HG02884 (cell line): ENCODE results near the gene COL4A2.

Source experiments
- ATAC-seq: cut with Tn5 transposase; IDR thresholded peaks from one replicate; pipeline ENCODE4 v1.9.1; 2021; ENCODE audit warnings: mild to moderate bottlenecking, moderate library complexity; ENCODE audit not compliant: unreplicated experiment

COL4A2 gene

GRCh38 chr13:110431425-110432294 lies 124.6 kb downstream of the COL4A2 start:
- no peak for ATAC-seq

- ATAC-seq = no peak
These were observed 125.4 kb downstream of the COL4A2 start for GRCh38 chr13:110432522-110432921.

- ATAC-seq = no peak
These were observed 125.9 kb downstream of the COL4A2 start for GRCh38 chr13:110433014-110433413.

DNA sequence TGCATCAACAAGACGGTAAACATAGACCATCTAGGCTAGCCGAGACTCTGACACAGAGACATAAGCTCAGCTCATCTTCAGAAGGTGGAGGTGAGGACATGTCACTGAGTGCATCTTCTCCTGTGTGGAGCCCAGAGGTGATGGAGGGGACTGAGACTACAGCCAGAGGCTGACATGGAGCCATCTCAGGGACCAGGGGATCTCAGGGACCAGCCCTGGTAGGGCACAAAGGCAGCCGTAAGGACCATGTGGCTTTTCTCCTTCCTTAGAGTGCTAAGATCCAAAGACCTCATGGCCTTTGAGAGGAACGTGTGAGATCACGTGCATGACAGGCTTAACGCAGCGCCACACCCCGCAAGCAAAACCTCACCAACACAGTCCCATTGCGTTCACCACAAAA lies 127.5 kb downstream of the COL4A2 start:
- no peak for ATAC-seq

GRCh38 chr13:110435331-110435730 lies 128.2 kb downstream of the COL4A2 start:
- ATAC-seq = no peak

GRCh38 chr13:110436276-110436675 lies 129.2 kb downstream of the COL4A2 start:
- no peak for ATAC-seq

- no peak for ATAC-seq
These were observed 129.8 kb downstream of the COL4A2 start for GRCh38 chr13:110436786-110437370.

DNA sequence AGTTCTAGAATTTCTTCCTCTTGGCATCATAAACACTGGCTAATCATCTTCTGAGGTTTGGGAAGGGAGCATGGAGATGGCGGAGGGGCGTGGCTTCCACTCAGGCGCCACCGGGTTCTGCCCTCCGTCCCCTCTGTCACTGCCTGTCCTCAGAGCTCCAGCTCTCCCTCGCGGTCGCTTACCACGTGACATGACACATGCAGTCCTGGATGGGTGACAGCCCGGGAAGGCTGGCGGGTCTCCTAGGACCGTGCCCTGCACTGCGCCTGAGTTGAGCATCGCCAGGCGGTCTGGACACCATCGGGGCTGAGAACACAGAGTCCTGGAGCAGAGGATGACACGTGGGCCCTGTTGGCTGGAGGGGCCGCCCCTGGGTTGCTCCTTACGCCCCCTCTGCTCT lies 131.1 kb downstream of the COL4A2 start:
- ATAC-seq = no peak

GRCh38 chr13:110438776-110439175 lies 131.7 kb downstream of the COL4A2 start:
- no peak for ATAC-seq

DNA sequence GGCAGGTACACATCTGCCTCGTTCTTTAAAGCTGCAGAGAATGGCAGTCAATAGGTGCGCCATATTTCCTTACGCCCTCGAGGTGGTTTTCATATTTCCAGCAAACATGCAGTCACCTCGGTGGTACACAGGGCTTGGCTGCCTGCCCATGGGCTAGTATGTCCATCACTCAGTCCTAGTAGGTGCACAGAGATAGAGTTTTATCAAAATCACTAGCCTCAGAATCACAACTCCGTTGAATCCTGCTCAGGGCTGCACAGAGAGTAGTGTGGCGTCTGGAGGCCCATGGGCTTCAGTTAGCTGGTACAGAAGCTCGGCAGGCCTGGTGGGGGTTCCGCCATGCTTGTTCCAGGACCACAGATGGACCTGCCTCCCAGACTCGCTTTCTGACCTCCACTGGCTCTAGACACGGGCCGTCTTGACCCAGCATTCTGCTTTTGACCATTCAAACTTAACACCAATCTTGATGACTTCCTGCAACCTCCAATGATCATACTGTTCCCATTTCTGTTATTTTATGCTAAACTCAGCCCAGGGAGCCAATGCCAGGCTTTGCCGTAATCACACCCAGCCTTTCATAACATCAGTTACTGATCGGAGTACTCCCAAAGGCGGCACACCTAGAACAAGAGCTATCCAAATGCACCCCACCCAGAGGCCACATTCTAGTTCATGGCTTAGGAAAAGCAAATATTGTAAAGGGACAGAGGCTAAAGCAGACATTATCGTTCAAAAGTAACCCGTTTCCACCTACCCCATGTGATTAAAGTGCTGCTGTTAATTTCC lies 134.1 kb downstream of the COL4A2 start:
- ATAC-seq = no peak

- no peak for ATAC-seq
These were observed 136.0 kb downstream of the COL4A2 start for GRCh38 chr13:110442930-110443621.

- ATAC-seq = no peak
These were observed 136.6 kb downstream of the COL4A2 start for GRCh38 chr13:110443622-110444225.

GRCh38 chr13:110444226-110444653 lies 137.2 kb downstream of the COL4A2 start:
- ATAC-seq = peak; percentile 35

GRCh38 chr13:110445183-110445582 lies 138.1 kb downstream of the COL4A2 start:
- ATAC-seq = peak; percentile 61

DNA sequence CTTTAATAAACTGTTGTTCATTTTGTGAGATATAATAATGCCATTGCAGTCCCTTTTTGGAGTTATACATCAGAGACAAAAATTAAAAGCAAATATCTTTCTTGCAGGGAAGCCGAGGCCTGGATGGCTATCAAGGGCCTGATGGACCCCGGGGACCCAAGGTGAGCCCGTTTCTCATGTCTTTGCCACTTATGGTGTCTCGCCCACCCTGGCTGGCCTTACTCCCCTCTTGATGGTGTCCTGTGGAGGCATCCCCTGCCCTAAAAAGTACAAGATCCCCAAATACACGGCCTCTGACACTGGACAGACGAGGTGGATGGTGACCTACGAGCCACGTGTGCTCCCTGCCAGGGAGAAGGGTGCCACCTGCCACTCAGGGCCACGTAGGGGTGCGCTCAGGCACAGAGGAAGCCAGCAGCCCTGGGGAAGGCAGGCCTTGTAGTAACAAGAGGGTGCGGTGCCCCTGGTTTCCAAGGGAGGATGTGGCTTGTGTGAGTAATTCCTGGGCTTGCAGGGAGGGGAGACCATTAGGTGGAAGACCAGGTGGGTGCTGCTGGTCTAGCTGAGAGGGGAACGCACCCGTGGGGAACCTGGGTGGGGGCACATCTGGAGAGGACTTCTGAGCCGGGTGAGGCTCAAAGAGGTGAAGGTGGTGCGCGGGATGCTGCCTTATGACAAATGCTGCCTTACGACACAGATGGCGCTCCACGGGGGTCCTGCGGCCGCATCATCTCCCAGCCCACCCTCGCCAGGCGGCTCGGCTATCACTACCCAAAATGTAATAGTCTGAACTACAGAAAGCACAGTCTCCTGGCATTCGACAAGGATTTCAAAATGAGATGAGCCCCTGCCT lies 138.9 kb downstream of the COL4A2 start:
- no peak for ATAC-seq

DNA sequence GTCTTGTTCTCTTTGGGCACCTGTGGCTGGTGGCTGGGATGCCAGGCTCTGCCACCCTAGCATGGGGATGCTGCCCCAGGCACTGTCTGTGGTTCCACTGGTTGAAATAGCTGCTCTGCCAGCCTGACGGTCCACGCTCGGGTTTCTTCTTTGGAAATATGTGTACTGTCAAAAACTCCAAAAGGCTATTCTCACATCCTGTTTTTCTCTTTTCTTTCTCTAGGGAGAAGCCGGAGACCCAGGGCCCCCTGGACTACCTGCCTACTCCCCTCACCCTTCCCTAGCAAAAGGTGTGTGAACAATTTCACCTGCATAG lies 139.4 kb downstream of the COL4A2 start:
- ATAC-seq = no peak

GRCh38 chr13:110447058-110447511 lies 140.0 kb downstream of the COL4A2 start:
- peak; percentile 48 for ATAC-seq

GRCh38 chr13:110447801-110448200 lies 140.7 kb downstream of the COL4A2 start:
- no peak for ATAC-seq

GRCh38 chr13:110448230-110448629 lies 141.1 kb downstream of the COL4A2 start:
- ATAC-seq = no peak

DNA sequence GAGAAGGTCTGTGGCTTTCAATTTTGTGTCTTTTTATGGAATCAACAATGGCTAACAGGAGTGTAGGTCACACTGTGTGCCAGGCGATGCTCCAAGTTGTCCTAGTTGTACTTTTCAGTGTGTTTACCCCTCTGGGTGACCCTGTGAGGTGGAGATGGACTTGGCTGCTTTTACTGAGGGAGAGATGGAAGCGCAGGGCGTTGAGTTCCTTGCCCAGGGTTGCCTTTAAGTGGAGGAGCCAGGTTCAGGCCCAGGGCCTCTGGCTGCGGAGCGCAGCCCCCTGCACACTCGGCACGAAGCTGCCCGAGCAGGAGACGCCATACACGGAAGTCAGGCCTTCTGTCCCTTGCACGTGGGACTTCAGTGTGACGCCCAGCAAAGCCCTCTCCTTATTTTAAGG lies 141.6 kb downstream of the COL4A2 start:
- no peak for ATAC-seq
